Omental fat pad (tissue), 4 donors: Measurements from ENCODE around the gene CFAP73. TPM values are rescaled to one million over a fixed set of nuclear protein-coding genes. Genes with fewer than 3 reads are reported as not detected.

ENCODE experiments used
- ATAC-seq: fragments of 150-250 bp; one replicate; pipeline ENCODE4 v1.9.1; 2016; ENCODE audit warnings: mild to moderate bottlenecking, moderate library complexity; ENCODE audit not compliant: low FRiP score
- DNase-seq: peaks from one replicate; pipeline ENCODE4 v3.0.0-alpha.2; 2019; ENCODE audit warnings: low spot score
- CTCF ChIP-seq, 3 donors: fragments of 450-650 bp; IDR thresholded peaks; one replicate each; pipeline ENCODE4 v1.5.1; 2016 to 2017; ENCODE audit warnings: antibody characterized with exemption in 3 of 3, mild to moderate bottlenecking in 3 of 3, moderate library complexity in 2 of 3
- total RNA-seq, 4 donors: library from RNA; depleted of rRNA; stranded (reverse); fragments of >200 nt; gene quantifications; one replicate each; pipeline ENCODE4 v1.1.0, GENCODE V29; 2016

CFAP73 gene
- total RNA-seq, 4 donors from 2014 or later, result not detected

- no peak for TF ChIP-seq CTCF (IDR thresholded peaks at IDR 0.05)
- DNase-seq, result no peak
- no peak for ATAC-seq
These were observed 2.1 kb downstream of the CFAP73 start for GRCh38 chr12:113151655-113152054.

GRCh38 chr12:113152196-113152834, 2.8 kb downstream of the CFAP73 start:
- no peak for ATAC-seq
- no peak for DNase-seq
- TF ChIP-seq CTCF (IDR thresholded peaks at IDR 0.05), result no peak

- peak; percentile 57 for ATAC-seq
- TF ChIP-seq CTCF (IDR thresholded peaks at IDR 0.05), result no peak
- DNase-seq, result no peak
These were observed 3.6 kb downstream of the CFAP73 start for GRCh38 chr12:113152835-113153814.

- no peak for ATAC-seq
- DNase-seq, result no peak
- TF ChIP-seq CTCF (IDR thresholded peaks at IDR 0.05), result no peak
These were observed 4.9 kb downstream of the CFAP73 start for GRCh38 chr12:113154351-113154973.

GRCh38 chr12:113155060-113155459, 5.5 kb downstream of the CFAP73 start:
- no peak for TF ChIP-seq CTCF (IDR thresholded peaks at IDR 0.05)
- ATAC-seq (no peak), DNase-seq (no peak)

- ATAC-seq (no peak), DNase-seq (no peak)
These were observed 6.1 kb downstream of the CFAP73 start for GRCh38 chr12:113155646-113156045.

More at GRCh38 chr12:113155646-113156045, 6.1 kb downstream of the CFAP73 start:
- TF ChIP-seq CTCF (IDR thresholded peaks at IDR 0.05), result no peak
